GM12878 (cell line): Measurements from ENCODE around the gene SCYL1. TPM values are rescaled to one million over a fixed set of nuclear protein-coding genes. Genes with fewer than 3 reads are reported as not detected.

Source experiments
- ASH2L ChIP-seq: fragments of 300-600, 200-600 bp; sonication (generic); IDR thresholded peaks from 2 replicates; pipeline ENCODE4 v1.6.1; 2017; ENCODE audit warnings: low read depth, mild to moderate bottlenecking, borderline replicate concordance
- BMI1 ChIP-seq: fragments of 450-650 bp; IDR thresholded peaks from 2 replicates; pipeline ENCODE4 v1.6.1; 2016; ENCODE audit warnings: mild to moderate bottlenecking, moderate library complexity, borderline replicate concordance
- BRCA1 ChIP-seq: IDR thresholded peaks from 2 replicates; pipeline ENCODE4 v1.6.1; 2011; ENCODE audit warnings: low read depth, low read length, improper control_type of control experiment
- HDAC6 ChIP-seq: fragments of 200-600 bp; sonication (generic); IDR thresholded peaks from one replicate; pipeline ENCODE4 v1.8.0; 2017; ENCODE audit warnings: antibody characterized with exemption; ENCODE audit not compliant: unreplicated experiment
- JUND ChIP-seq: IDR thresholded peaks from 2 replicates; pipeline ENCODE4 v1.6.1; 2012; ENCODE audit warnings: low read depth, mild to moderate bottlenecking, low read length, improper control_type of control experiment, moderate library complexity
- NBN ChIP-seq: fragments of 450-650 bp; IDR thresholded peaks from 2 replicates; pipeline ENCODE4 v1.6.1; 2016
- NRF1 ChIP-seq: conservative IDR thresholded peaks from 2 replicates; pipeline ENCODE4 v1.6.1; 2011; ENCODE audit warnings: mild to moderate bottlenecking, low read depth, low read length, improper control_type of control experiment
- PML ChIP-seq: IDR thresholded peaks from 2 replicates; pipeline ENCODE4 v1.6.1; 2012; ENCODE audit warnings: low read length, inconsistent platforms
- ZNF622 ChIP-seq: fragments of 450-650 bp; IDR thresholded peaks from 2 replicates; pipeline ENCODE4 v1.6.1; 2017; ENCODE audit warnings: mild to moderate bottlenecking, inconsistent platforms
- polyA plus RNA-seq, 11 experiments: library from polyadenylated mRNA; depleted of rRNA in 4 of 11; unstranded in 6 of 11; stranded (reverse) in 5 of 11; fragments of >200 nt; fragmentation: Nextera tagmentation in 4 of 11; fragmentation: Illumina TruSeq in 1 of 11; extraction: Ambion mirVana in 4 of 11; extraction: Trizol in 1 of 11; gene quantifications; 1 replicate in 1 of 11; 2 replicates in 10 of 11; pipeline versions ENCODE4 v1.2.1 to v1.2.3, GENCODE V29; 2011 to 2016; ENCODE audit warnings: inconsistent platforms in 2 of 11, missing spikeins in 2 of 11, low read depth in 1 of 11
- total RNA-seq, 4 experiments: library from RNA; depleted of rRNA in 3 of 4; stranded (reverse); fragments of >200 nt in 3 of 4; fragmentation: Illumina TruSeq in 1 of 4; extraction: Trizol in 1 of 4; gene quantifications; 2 replicates each; pipeline versions ENCODE4 v1.2.1 to v1.2.3, GENCODE V29; 2013 to 2021
- TF ChIP-seq, protein P1 (sequence below): fragments of 450-650 bp; formaldehyde crosslinking; IDR thresholded peaks from 2 replicates; pipeline ENCODE4 v1.5.0; 2022; ENCODE audit warnings: mild to moderate bottlenecking, missing genetic modification characterization
- TF ChIP-seq, protein P2 (sequence below): fragments of 450-650 bp; IDR thresholded peaks from 2 replicates; pipeline ENCODE4 v1.6.1; 2017; ENCODE audit warnings: mild to moderate bottlenecking
- TF ChIP-seq, protein P3 (sequence below), 3 experiments: IDR thresholded peaks in 2 of 3; conservative IDR thresholded peaks in 1 of 3; 2 replicates each; pipeline ENCODE4 v1.5.1; 2011; ENCODE audit warnings: low read depth in 3 of 3, low read length in 3 of 3, mild to moderate bottlenecking in 3 of 3, control low read depth in 2 of 3, moderate library complexity in 2 of 3, inconsistent platforms in 1 of 3, mixed read lengths in 1 of 3; ENCODE audit not compliant: control insufficient read depth in 2 of 3, insufficient read depth in 1 of 3; ENCODE audit errors: extremely low read depth in 1 of 3
- TF ChIP-seq, protein P4 (sequence below): IDR thresholded peaks from 2 replicates; pipeline ENCODE4 v1.6.1; 2011; ENCODE audit warnings: low read depth, low read length, improper control_type of control experiment, borderline replicate concordance
- TF ChIP-seq, protein P5 (sequence below): fragments of 450-650 bp; IDR thresholded peaks from 2 replicates; pipeline ENCODE4 v1.6.1; 2016; ENCODE audit warnings: mild to moderate bottlenecking
- TF ChIP-seq, protein P6 (sequence below): IDR thresholded peaks from 2 replicates; pipeline ENCODE4 v1.6.1; 2012; ENCODE audit warnings: low read depth, low read length, improper control_type of control experiment

Gene SCYL1
- total and polyA plus RNA-seq, 10 of the 15 experiments (the other 5 are each of a cell fraction or from before 2014, with no cell fraction given), result 0.80 to 82.7 (median 51.2) TPM

DNA sequence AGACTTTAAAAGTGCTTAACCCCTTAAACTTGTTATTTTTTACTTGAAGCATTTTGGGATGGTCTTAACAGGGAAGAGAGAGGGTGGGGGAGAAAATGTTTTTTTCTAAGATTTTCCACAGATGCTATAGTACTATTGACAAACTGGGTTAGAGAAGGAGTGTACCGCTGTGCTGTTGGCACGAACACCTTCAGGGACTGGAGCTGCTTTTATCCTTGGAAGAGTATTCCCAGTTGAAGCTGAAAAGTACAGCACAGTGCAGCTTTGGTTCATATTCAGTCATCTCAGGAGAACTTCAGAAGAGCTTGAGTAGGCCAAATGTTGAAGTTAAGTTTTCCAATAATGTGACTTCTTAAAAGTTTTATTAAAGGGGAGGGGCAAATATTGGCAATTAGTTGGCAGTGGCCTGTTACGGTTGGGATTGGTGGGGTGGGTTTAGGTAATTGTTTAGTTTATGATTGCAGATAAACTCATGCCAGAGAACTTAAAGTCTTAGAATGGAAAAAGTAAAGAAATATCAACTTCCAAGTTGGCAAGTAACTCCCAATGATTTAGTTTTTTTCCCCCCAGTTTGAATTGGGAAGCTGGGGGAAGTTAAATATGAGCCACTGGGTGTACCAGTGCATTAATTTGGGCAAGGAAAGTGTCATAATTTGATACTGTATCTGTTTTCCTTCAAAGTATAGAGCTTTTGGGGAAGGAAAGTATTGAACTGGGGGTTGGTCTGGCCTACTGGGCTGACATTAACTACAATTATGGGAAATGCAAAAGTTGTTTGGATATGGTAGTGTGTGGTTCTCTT is 23.2 kb upstream of the SCYL1 start (continued):
- TF ChIP-seq JUND (no peak), BMI1 (peak; percentile 51; the same call in 1 of the 2 replicates), BRCA1 (no peak), HDAC6 (peak; percentile 79), PML (no peak), NBN (no peak), ZNF622 (no peak), NRF1 (no peak), ASH2L (no peak)
- TF ChIP-seq, protein P1, sequence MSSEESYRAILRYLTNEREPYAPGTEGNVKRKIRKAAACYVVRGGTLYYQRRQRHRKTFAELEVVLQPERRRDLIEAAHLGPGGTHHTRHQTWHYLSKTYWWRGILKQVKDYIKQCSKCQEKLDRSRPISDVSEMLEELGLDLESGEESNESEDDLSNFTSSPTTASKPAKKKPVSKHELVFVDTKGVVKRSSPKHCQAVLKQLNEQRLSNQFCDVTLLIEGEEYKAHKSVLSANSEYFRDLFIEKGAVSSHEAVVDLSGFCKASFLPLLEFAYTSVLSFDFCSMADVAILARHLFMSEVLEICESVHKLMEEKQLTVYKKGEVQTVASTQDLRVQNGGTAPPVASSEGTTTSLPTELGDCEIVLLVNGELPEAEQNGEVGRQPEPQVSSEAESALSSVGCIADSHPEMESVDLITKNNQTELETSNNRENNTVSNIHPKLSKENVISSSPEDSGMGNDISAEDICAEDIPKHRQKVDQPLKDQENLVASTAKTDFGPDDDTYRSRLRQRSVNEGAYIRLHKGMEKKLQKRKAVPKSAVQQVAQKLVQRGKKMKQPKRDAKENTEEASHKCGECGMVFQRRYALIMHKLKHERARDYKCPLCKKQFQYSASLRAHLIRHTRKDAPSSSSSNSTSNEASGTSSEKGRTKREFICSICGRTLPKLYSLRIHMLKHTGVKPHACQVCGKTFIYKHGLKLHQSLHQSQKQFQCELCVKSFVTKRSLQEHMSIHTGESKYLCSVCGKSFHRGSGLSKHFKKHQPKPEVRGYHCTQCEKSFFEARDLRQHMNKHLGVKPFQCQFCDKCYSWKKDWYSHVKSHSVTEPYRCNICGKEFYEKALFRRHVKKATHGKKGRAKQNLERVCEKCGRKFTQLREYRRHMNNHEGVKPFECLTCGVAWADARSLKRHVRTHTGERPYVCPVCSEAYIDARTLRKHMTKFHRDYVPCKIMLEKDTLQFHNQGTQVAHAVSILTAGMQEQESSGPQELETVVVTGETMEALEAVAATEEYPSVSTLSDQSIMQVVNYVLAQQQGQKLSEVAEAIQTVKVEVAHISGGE (CRISPR knock-in tag), result peak; percentile 54
- TF ChIP-seq, protein P2, sequence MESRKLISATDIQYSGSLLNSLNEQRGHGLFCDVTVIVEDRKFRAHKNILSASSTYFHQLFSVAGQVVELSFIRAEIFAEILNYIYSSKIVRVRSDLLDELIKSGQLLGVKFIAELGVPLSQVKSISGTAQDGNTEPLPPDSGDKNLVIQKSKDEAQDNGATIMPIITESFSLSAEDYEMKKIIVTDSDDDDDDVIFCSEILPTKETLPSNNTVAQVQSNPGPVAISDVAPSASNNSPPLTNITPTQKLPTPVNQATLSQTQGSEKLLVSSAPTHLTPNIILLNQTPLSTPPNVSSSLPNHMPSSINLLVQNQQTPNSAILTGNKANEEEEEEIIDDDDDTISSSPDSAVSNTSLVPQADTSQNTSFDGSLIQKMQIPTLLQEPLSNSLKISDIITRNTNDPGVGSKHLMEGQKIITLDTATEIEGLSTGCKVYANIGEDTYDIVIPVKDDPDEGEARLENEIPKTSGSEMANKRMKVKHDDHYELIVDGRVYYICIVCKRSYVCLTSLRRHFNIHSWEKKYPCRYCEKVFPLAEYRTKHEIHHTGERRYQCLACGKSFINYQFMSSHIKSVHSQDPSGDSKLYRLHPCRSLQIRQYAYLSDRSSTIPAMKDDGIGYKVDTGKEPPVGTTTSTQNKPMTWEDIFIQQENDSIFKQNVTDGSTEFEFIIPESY, result no peak
- TF ChIP-seq, protein P3, sequence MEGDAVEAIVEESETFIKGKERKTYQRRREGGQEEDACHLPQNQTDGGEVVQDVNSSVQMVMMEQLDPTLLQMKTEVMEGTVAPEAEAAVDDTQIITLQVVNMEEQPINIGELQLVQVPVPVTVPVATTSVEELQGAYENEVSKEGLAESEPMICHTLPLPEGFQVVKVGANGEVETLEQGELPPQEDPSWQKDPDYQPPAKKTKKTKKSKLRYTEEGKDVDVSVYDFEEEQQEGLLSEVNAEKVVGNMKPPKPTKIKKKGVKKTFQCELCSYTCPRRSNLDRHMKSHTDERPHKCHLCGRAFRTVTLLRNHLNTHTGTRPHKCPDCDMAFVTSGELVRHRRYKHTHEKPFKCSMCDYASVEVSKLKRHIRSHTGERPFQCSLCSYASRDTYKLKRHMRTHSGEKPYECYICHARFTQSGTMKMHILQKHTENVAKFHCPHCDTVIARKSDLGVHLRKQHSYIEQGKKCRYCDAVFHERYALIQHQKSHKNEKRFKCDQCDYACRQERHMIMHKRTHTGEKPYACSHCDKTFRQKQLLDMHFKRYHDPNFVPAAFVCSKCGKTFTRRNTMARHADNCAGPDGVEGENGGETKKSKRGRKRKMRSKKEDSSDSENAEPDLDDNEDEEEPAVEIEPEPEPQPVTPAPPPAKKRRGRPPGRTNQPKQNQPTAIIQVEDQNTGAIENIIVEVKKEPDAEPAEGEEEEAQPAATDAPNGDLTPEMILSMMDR (IDR thresholded peaks at IDR 0.05 in 2 of 3, conservative IDR thresholded peaks at IDR 0.05 in 1 of 3; ENCODE audit: control insufficient read depth in 2 of 3, extremely low read depth in 1 of 3, insufficient read depth in 1 of 3, low read depth in 3 of 3, low read length in 3 of 3), result no peak
- TF ChIP-seq, protein P4, sequence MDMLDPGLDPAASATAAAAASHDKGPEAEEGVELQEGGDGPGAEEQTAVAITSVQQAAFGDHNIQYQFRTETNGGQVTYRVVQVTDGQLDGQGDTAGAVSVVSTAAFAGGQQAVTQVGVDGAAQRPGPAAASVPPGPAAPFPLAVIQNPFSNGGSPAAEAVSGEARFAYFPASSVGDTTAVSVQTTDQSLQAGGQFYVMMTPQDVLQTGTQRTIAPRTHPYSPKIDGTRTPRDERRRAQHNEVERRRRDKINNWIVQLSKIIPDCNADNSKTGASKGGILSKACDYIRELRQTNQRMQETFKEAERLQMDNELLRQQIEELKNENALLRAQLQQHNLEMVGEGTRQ, result no peak
- TF ChIP-seq, protein P5, sequence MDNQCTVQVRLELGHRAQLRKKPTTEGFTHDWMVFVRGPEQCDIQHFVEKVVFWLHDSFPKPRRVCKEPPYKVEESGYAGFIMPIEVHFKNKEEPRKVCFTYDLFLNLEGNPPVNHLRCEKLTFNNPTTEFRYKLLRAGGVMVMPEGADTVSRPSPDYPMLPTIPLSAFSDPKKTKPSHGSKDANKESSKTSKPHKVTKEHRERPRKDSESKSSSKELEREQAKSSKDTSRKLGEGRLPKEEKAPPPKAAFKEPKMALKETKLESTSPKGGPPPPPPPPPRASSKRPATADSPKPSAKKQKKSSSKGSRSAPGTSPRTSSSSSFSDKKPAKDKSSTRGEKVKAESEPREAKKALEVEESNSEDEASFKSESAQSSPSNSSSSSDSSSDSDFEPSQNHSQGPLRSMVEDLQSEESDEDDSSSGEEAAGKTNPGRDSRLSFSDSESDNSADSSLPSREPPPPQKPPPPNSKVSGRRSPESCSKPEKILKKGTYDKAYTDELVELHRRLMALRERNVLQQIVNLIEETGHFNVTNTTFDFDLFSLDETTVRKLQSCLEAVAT, result peak; percentile 69
- TF ChIP-seq, protein P6, sequence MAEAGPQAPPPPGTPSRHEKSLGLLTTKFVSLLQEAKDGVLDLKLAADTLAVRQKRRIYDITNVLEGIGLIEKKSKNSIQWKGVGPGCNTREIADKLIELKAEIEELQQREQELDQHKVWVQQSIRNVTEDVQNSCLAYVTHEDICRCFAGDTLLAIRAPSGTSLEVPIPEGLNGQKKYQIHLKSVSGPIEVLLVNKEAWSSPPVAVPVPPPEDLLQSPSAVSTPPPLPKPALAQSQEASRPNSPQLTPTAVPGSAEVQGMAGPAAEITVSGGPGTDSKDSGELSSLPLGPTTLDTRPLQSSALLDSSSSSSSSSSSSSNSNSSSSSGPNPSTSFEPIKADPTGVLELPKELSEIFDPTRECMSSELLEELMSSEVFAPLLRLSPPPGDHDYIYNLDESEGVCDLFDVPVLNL, result no peak
